Calu3 (cell line): ENCODE results near the gene CLCF1. TPM values are rescaled to one million over a fixed set of nuclear protein-coding genes. Genes with fewer than 3 reads are reported as not detected.

Source experiments
- Bru-seq: library from RNA; stranded (reverse); fragments of 400-500 nt; gene quantifications from one replicate; lab custom pipeline; 2021; lab: Mats Ljungman, UMichigan
- BruChase-seq, 2 experiments: library from RNA; stranded (reverse); fragments of 400-500 nt; gene quantifications; one replicate each; lab custom pipeline; 2021; lab: Mats Ljungman, UMichigan
- BruUV-seq: library from RNA; stranded (reverse); fragments of 400-500 nt; replicated peaks from 2 replicates; lab custom pipeline; 2021; lab: Mats Ljungman, UMichigan
- CTCF ChIA-PET: fragments of 300-600 bp; sonication (Branson Sonifier 250); formaldehyde crosslinking; loops from one replicate; lab custom pipeline; 2022; ENCODE audit warnings: antibody characterized with exemption; lab: Charles Lee
- DNase-seq: peaks from one replicate; pipeline ENCODE4 v3.0.0; 2022
- H3K27ac Mint-ChIP-seq: one replicate; pipeline ENCODE4 v1.8.0; 2022; ENCODE audit warnings: mixed read lengths; ENCODE audit not compliant: unreplicated experiment
- H3K27me3 Mint-ChIP-seq: one replicate; pipeline ENCODE4 v1.8.0; 2022; ENCODE audit warnings: mixed read lengths; ENCODE audit not compliant: unreplicated experiment
- H3K36me3 Mint-ChIP-seq: one replicate; pipeline ENCODE4 v1.8.0; 2022; ENCODE audit warnings: mild to moderate bottlenecking, moderate library complexity, mixed read lengths; ENCODE audit not compliant: insufficient read depth, unreplicated experiment
- H3K4me1 Mint-ChIP-seq: one replicate; pipeline ENCODE4 v1.8.0; 2022; ENCODE audit warnings: mild to moderate bottlenecking, low read depth, mixed read lengths; ENCODE audit not compliant: unreplicated experiment
- H3K4me3 Mint-ChIP-seq: one replicate; pipeline ENCODE4 v1.8.0; 2022; ENCODE audit warnings: mild to moderate bottlenecking, low read depth, moderate library complexity, mixed read lengths; ENCODE audit not compliant: unreplicated experiment
- H3K9me3 Mint-ChIP-seq: one replicate; pipeline ENCODE4 v1.8.0; 2022; ENCODE audit warnings: low read depth, mixed read lengths; ENCODE audit not compliant: unreplicated experiment
- intact Hi-C: fragments of 100-400 bp; cut with micrococcal nuclease; formaldehyde crosslinking; loops from one replicate; pipeline ENCODE4 v1.10.0; 2022; ENCODE audit not compliant: unreplicated experiment
- long read RNA-seq: library from polyadenylated mRNA; stranded (forward); transcript quantifications from one replicate; pipeline ENCODE4 v2.0.0, GENCODE V29; 2022
- total RNA-seq: library from RNA; stranded (reverse); gene quantifications from 2 replicates; pipeline ENCODE4 v1.2.3, GENCODE V29; 2022
- TF ChIP-seq, protein P1 (sequence below): fragments of 200-600 bp; IDR thresholded peaks from one replicate; pipeline ENCODE4 v1.8.0; 2022; ENCODE audit warnings: antibody characterized with exemption; ENCODE audit not compliant: unreplicated experiment

The CLCF1 gene
- total RNA-seq (7.1 and 7.5 TPM in 2 replicates), Bru-seq, nascent RNA (percentile 66 among the genes with signal in this experiment), BruChase-seq, experiment 1, labeled RNA remaining after a 6-hour chase (percentile 61 among the genes with signal in this experiment), BruChase-seq, experiment 2, labeled RNA remaining after a 2-hour chase (percentile 83 among the genes with signal in this experiment)
- long read RNA-seq, partial matches to known transcripts = 0 of 11 reads
- long read RNA-seq, other reads (novel, unspliced or antisense) = 7 of 11 reads

DNA sequence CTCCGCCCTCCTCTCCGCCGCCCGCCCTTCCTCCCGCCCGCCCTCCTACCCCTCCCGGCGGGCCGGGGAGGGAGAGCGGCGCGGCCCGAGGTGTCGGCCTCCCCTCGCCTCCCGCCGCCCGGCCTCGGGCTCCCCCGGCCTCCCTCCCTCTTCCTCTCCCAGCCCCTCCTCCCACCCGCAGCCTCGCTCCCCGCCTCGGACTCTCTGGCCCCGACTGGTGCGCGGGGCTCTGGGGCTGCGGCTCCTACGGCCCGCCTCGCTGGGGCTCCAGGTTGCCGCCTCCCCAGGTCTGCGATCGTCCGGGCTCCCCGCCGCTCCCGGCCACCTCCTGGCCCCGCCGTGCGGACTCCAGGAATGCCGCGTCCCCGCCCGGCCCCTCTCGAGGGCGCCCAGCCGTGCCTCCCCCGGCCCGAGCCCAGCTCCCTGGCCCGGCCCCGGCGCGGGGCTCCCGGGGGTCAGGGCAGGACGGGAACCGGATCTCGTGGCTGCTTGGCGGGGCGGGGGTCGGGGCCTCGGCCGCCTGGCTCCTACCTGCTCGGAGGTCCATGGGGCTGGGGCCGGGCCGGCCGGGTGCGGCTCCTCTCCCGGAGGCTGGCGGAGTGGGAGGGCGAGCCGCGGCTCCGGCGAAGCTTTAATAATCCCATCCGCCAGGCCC is at the start of gene CLCF1:
Gene CLCF1 (minus strand): TSS at position 606 of the 655 bp plus-strand sequence. CDS start 59 bp downstream, at position 547.
- CTCF ChIA-PET = interaction anchor here (0.6 to 3.3 kb wide), 10 partner anchors 9 to 267 kb away, joined by 3 to 33 read pairs (median 9); no protein-coding TSS in a partner anchor
- H3K27ac Mint-ChIP-seq = peak within 1 kb of the TSS; percentile 75
- TF ChIP-seq, protein P1, sequence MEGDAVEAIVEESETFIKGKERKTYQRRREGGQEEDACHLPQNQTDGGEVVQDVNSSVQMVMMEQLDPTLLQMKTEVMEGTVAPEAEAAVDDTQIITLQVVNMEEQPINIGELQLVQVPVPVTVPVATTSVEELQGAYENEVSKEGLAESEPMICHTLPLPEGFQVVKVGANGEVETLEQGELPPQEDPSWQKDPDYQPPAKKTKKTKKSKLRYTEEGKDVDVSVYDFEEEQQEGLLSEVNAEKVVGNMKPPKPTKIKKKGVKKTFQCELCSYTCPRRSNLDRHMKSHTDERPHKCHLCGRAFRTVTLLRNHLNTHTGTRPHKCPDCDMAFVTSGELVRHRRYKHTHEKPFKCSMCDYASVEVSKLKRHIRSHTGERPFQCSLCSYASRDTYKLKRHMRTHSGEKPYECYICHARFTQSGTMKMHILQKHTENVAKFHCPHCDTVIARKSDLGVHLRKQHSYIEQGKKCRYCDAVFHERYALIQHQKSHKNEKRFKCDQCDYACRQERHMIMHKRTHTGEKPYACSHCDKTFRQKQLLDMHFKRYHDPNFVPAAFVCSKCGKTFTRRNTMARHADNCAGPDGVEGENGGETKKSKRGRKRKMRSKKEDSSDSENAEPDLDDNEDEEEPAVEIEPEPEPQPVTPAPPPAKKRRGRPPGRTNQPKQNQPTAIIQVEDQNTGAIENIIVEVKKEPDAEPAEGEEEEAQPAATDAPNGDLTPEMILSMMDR = no peak
- peaks cover 47% of the 10 kb centered on the region for H3K36me3 Mint-ChIP-seq
- intact Hi-C loops = no loop called here
- peak within 1 kb of the TSS; percentile 71 for H3K4me3 Mint-ChIP-seq
- H3K9me3 Mint-ChIP-seq = no peaks in the 10 kb centered on the region
- peaks cover 39% of the 10 kb centered on the region for H3K4me1 Mint-ChIP-seq
- DNase-seq = peak; percentile 55
- H3K27me3 Mint-ChIP-seq = no peaks in the 10 kb centered on the region
- BruUV-seq = no TSS peak

DNA sequence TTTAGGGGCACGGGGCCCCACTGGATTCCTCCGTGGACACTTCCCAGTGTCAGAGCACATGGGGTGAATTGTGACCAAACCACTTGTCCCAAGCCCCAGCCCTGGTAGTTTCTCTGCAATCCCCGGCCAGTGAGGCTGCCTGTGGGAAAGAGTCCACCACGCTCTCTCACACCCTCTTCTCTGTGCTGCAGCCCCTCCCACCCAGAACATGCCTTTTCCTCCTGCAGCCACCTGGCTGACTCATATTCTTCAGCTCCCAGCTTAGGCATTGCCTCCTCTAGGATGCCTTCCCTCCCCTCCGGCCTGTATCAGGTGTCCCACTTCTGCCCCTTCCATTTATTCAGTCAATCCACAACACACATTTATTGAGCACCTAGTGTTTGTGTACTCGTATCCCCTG is 49.5 kb upstream of the CLCF1 start:
- CTCF ChIA-PET = interaction anchor here (0.8 to 1.6 kb wide), 3 partner anchors 21 to 77 kb away, joined by 3 to 9 read pairs (median 3); partner anchors contain the start of genes POLD4 and PPP1CA
- intact Hi-C loops = loop anchor here (10.0 kb wide), 1 partner anchor 82 kb away; the partner anchor contains the start of genes CDK2AP2 and PITPNM1
- H3K27me3 Mint-ChIP-seq = no peaks in the 10 kb centered on the region
- TF ChIP-seq, protein P1 = no peak
- peak overlapping the region; percentile 36 for H3K4me3 Mint-ChIP-seq
- peak; percentile 48 for DNase-seq
- H3K9me3 Mint-ChIP-seq = no peaks in the 10 kb centered on the region
- peaks cover 29% of the 10 kb centered on the region for H3K36me3 Mint-ChIP-seq
- no TSS peak for BruUV-seq
- H3K4me1 Mint-ChIP-seq = peaks cover 19% of the 10 kb centered on the region
- peak overlapping the region; percentile 81 for H3K27ac Mint-ChIP-seq

DNA sequence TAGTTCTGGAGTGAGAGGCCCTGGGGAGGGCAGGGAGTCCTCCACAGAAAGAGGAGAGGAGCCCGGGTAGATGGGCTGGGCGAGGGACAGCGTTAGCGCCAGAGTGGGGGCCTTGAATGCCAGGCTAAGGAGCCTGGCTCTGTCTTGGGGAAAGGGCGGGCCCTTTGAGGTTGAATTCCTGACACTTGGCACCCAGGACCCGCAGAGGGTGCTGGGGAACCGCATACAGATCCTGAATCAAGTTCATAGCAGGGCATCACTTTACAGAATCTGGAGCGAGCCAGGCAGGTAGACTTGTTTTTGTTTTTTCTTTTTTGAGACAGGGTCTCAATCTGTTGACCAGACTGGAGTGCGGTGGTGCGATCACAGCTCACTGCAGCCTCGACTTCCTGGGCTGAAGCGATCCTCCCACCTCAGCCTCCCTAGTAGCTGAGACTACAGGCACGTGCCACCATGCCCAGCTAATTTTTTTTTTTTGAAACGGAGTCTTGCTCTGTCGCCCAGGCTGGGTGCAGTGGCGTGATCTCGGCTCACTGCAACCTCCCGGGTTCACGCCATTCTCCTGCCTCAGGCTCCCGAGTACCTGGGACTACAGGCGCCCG is 48.1 kb upstream of the CLCF1 start:
- intact Hi-C loops = loop anchor here (10.0 kb wide), 1 partner anchor 83 kb away; the partner anchor contains the start of genes CDK2AP2 and PITPNM1
- Mint-ChIP-seq H3K4me3 (peak overlapping the region; percentile 81), H3K27me3 (peaks cover 3% of the 10 kb centered on the region), H3K4me1 (peaks cover 23% of the 10 kb centered on the region), H3K9me3 (no peaks in the 10 kb centered on the region), H3K36me3 (peaks cover 25% of the 10 kb centered on the region), H3K27ac (peak overlapping the region; percentile 78)
- no TSS peak for BruUV-seq
- DNase-seq = no peak
- CTCF ChIA-PET = interaction anchor here (2.4 kb wide), 1 partner anchor 20 kb away, joined by 6 read pairs; the partner anchor contains the start of gene PPP1CA
- TF ChIP-seq, protein P1 = no peak
